Testis (tissue), 3 donors: Measurements from ENCODE around the gene CCDC107. TPM values are rescaled to one million over a fixed set of nuclear protein-coding genes. Genes with fewer than 3 reads are reported as not detected.

Experiments used
- DNase-seq: peaks from one replicate; pipeline ENCODE4 v3.0.0-alpha.2; 2019
- H3K27ac ChIP-seq, 2 donors: fragments of 200-600 bp; sonication (generic); one replicate each; pipeline ENCODE4 v1.5.1; 2019
- H3K27me3 ChIP-seq: fragments of 200-600 bp; sonication (generic); one replicate; pipeline ENCODE4 v1.5.1; 2019
- H3K36me3 ChIP-seq: fragments of 200-600 bp; sonication (generic); one replicate; pipeline ENCODE4 v1.5.1; 2017; ENCODE audit warnings: low read depth; ENCODE audit errors: missing control alignments
- H3K4me1 ChIP-seq: fragments of 200-600 bp; sonication (generic); one replicate; pipeline ENCODE4 v1.5.1; 2019
- H3K4me3 ChIP-seq, 2 donors: fragments of 200-600 bp; sonication (generic); one replicate each; pipeline ENCODE4 v1.5.1; 2017 to 2019
- H3K9me3 ChIP-seq: fragments of 200-600 bp; sonication (generic); one replicate; pipeline ENCODE4 v1.5.1; 2017
- POLR2A ChIP-seq: fragments of 450-650 bp; IDR thresholded peaks from one replicate; pipeline ENCODE4 v1.6.1; 2017; ENCODE audit warnings: antibody characterized with exemption, mild to moderate bottlenecking, moderate library complexity
- WGBS, 2 donors: methylation state at CpG; one replicate each; pipeline ENCODE4 v1.1.5; 2018; 5-methylcytosine and 5-hydroxymethylcytosine counted together
- intact Hi-C: fragments of 100-400 bp; cut with DNase I; formaldehyde crosslinking; loops from one replicate; pipeline ENCODE4 v1.15.1; 2023; ENCODE audit warnings: low total_unique reads
- polyA plus RNA-seq: library from polyadenylated mRNA; stranded (reverse); fragments of 350-450 nt; fragmentation: Illumina TruSeq; extraction: RNeasy Lipid Tissue Mini Kit (QIAGEN cat#74804); gene quantifications from one replicate; pipeline ENCODE4 v1.2.3, GENCODE V29; 2014; ENCODE audit warnings: low read depth, low replicate concordance; ENCODE audit not compliant: insufficient read depth
- total RNA-seq, 2 donors: library from RNA; depleted of rRNA; stranded (reverse); fragments of >200 nt; gene quantifications; one replicate each; pipeline ENCODE4 v1.2.3, GENCODE V29; 2016
- TF ChIP-seq, protein P1 (sequence below), 3 experiments: fragments of 450-650 bp in 2 of 3; fragments of 200-600 bp in 1 of 3; sonication (generic) in 1 of 3; IDR thresholded peaks; one replicate each; pipeline ENCODE4 v1.5.1; 2016 to 2019; ENCODE audit warnings: antibody characterized with exemption in 3 of 3, mild to moderate bottlenecking in 2 of 3, moderate library complexity in 1 of 3

The CCDC107 gene
- total and polyA plus RNA-seq, 3 donors from 2014 or later: 13.4 to 19.0 (median 17.2) TPM

DNA sequence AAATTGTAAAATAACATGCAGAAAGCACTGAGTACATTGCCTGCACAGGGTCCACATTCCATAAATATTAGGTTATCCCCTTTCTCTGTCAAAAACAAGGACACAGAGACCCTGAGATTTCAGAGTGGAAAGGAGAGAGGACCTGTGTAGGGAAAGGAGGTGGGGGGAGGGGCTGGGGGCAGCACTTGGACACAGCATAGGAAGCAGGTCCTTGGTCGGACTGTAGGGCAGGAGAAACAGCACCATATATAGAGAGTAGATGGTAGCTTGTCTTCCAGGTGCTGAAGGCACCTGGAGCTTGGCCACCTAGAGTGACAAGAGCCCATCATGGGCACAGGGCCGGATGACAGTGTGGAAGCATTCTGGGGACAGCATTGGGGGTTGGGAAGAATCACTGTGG lies 29.2 kb downstream of the CCDC107 start:
- H3K9me3 ChIP-seq: no peaks in the 10 kb centered on the region
- intact Hi-C loops: no loop called here
- H3K36me3 ChIP-seq: no peaks in the 10 kb centered on the region
- peaks cover 17% of the 10 kb centered on the region for H3K4me1 ChIP-seq
- no peak overlapping the region for H3K4me3 ChIP-seq
- peak overlapping the region; percentile 35 to 93 for H3K27ac ChIP-seq
- DNase-seq: no peak
- 54 to 75% methylated on average over 2 of the region's 2 CpGs for WGBS, 2 donors
- TF ChIP-seq POLR2A: no peak
- TF ChIP-seq, protein P1, sequence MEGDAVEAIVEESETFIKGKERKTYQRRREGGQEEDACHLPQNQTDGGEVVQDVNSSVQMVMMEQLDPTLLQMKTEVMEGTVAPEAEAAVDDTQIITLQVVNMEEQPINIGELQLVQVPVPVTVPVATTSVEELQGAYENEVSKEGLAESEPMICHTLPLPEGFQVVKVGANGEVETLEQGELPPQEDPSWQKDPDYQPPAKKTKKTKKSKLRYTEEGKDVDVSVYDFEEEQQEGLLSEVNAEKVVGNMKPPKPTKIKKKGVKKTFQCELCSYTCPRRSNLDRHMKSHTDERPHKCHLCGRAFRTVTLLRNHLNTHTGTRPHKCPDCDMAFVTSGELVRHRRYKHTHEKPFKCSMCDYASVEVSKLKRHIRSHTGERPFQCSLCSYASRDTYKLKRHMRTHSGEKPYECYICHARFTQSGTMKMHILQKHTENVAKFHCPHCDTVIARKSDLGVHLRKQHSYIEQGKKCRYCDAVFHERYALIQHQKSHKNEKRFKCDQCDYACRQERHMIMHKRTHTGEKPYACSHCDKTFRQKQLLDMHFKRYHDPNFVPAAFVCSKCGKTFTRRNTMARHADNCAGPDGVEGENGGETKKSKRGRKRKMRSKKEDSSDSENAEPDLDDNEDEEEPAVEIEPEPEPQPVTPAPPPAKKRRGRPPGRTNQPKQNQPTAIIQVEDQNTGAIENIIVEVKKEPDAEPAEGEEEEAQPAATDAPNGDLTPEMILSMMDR (IDR thresholded peaks at IDR 0.05): no peak
- H3K27me3 ChIP-seq: no peaks in the 10 kb centered on the region

DNA sequence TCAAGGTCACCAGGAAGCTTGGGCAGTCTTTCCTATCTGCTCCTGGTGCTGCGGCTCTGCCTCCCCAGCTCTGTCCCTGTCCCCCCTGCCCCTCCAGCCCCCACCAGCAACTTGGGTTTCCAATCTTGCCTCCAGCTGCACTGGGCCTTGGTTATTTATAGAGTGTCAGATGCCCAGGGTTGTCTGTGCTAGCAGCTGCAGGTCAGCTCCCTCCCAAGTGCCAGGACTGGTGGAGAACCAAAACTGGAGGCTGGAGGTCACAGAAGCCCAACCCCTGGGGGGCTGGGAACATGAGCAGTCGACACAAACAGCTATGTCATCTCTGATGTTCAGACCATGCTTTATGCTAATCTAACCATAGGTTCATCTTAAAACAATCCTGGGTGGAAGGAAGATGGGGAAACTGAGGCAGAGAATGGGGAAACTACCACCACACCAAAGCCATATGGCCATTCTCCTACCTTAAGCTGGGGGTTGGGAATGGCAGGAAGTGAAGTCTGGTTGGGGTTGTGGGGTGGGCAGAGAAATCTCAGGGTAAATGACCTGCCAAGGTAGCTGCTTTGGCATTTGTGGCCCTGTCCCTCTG lies 30.0 kb downstream of the CCDC107 start:
- 50 to 64% methylated on average over 2 of the region's 2 CpGs for WGBS, 2 donors
- H3K27me3 ChIP-seq: no peaks in the 10 kb centered on the region
- H3K4me1 ChIP-seq: peaks cover 17% of the 10 kb centered on the region
- no peaks in the 10 kb centered on the region for H3K9me3 ChIP-seq
- intact Hi-C loops: no loop called here
- TF ChIP-seq, protein P1 (IDR thresholded peaks at IDR 0.05): no peak
- TF ChIP-seq POLR2A: no peak
- peak overlapping the region; percentile 39 to 93 for H3K27ac ChIP-seq
- DNase-seq: no peak
- H3K4me3 ChIP-seq: peak overlapping the region in 1 of 2 donors; percentile 77
- no peaks in the 10 kb centered on the region for H3K36me3 ChIP-seq

DNA sequence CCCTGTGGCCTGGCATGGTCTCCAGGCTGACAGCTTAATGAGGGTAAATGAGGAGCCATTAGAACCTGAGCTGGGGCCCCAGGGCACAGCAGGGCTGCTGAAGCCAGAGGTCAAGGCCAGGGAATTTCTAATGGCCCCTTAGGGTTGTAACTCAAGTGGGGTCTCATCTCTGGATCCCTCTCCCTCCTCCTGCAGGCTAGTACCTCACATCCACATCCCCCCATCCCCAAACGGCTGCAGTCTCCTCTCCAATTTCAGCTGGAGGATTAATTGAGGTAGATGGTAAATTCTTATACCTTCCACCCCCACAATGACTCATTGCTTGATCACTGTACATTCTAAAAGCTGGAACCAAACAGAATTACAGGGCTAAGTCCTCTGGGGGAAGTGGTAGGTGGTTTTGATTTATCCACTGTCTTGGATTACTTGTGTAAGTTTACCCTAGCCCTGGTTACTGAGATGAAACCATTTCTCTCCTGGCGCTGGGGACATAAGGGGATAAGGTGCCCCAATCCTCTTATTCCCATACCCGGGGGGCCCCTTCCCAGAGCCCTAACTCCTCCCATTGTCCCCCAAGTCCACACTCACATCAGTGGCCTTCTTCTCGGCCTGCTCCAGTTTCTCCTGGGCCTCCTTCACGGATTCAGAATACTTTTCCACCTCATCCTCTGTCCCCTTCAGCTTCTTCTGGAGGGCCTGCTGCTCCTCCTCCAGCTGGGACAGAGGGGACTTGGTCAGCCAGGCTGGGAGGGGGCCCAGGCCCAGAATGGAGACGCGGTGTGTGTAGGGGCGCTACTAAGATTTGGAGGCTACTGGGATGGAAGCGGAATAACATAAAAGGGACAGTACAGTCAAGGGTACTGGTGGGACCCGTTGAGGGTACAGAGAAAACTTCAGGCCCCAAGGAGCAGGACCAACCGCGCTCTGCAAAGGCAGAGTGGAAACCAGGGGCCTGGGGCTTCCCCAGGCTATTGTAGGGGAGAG lies 30.8 kb downstream of the CCDC107 start:
- Histone ChIP-seq H3K4me3 (peak overlapping the region; percentile 64 to 77), H3K36me3 (no peaks in the 10 kb centered on the region), H3K9me3 (no peaks in the 10 kb centered on the region), H3K27ac (peak overlapping the region; percentile 83 to 93), H3K27me3 (no peaks in the 10 kb centered on the region), H3K4me1 (peaks cover 17% of the 10 kb centered on the region)
- TF ChIP-seq, protein P1 (IDR thresholded peaks at IDR 0.05): no peak
- TF ChIP-seq POLR2A: no peak
- intact Hi-C loops: no loop called here
- DNase-seq: no peak
- WGBS, 2 donors: 21 to 36% methylated on average over 11 to 12 of the region's 12 CpGs

DNA sequence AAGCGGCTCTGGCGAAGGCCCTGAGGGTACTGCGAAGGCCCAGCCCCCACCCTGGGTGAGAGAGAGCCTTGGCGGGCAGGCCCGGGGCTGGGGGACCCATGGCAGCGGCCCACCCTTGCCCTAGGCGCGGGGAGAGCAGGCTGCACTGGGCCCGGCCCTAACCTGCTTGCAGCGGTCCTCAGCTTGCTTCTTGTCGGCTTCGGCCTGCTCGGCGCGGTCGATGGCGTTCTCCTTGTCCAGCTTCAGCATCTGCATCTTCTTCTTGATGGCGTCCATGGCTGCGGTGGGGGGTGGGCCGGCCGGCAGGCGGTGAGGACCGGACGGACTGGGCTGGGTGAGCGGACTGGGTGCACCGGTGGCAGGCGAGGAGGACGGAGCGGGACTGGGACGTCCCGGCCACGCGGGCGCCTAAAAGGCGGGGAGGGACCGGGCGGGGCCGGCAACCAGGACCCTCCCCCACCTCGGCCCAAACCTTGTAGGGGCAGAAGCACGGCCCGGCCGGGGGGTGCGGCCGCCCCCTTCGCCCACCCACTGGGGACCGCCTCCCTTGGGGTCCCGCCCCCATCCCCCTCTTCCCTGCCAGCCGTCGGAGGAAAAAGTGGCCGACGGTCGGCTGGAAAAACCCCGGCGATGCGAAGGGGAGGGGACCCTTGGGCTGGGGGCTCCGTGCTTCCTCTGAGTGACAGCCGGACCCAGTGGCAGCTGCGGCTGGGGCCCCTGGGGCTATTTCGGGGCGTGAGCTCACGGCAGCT lies 31.6 kb downstream of the CCDC107 start, which contains the start of gene TPM2:
TSS of gene TPM2 (minus strand) at position 384 of the 752 bp plus-strand sequence. CDS start at position 276, 108 bp downstream.
- WGBS, 2 donors: 8 to 15% methylated on average over 22 to 56 of the region's 61 CpGs
- Histone ChIP-seq H3K27ac (peak within 1 kb of the TSS; percentile 83 to 93), H3K36me3 (no peaks in the 10 kb centered on the region), H3K27me3 (no peaks in the 10 kb centered on the region), H3K4me3 (peak within 1 kb of the TSS; percentile 64 to 77), H3K4me1 (peaks cover 20% of the 10 kb centered on the region), H3K9me3 (no peaks in the 10 kb centered on the region)
- DNase-seq: peak; percentile 58
- TF ChIP-seq POLR2A: no peak
- TF ChIP-seq, protein P1 (IDR thresholded peaks at IDR 0.05): no peak
- intact Hi-C loops: no loop called here
